Activated gamma-delta T cell (primary cell): Measurements from ENCODE around the gene ZFP90.
"Not testable (repeated sequence)": the region's sequence is repeated elsewhere in the genome, so short reads cannot be mapped to it uniquely, and the experiment has no call there.

Experiments used
- DNase-seq: peaks from one replicate; lab custom pipeline; 2025; lab: John Stamatoyannopoulos, UW
- total RNA-seq, 2 donors: gene quantifications; one replicate each; lab custom pipeline; 2026; lab: John Stamatoyannopoulos, UW

Gene ZFP90
- total RNA-seq = 103 to 124 reads per million in 2 donors

DNA sequence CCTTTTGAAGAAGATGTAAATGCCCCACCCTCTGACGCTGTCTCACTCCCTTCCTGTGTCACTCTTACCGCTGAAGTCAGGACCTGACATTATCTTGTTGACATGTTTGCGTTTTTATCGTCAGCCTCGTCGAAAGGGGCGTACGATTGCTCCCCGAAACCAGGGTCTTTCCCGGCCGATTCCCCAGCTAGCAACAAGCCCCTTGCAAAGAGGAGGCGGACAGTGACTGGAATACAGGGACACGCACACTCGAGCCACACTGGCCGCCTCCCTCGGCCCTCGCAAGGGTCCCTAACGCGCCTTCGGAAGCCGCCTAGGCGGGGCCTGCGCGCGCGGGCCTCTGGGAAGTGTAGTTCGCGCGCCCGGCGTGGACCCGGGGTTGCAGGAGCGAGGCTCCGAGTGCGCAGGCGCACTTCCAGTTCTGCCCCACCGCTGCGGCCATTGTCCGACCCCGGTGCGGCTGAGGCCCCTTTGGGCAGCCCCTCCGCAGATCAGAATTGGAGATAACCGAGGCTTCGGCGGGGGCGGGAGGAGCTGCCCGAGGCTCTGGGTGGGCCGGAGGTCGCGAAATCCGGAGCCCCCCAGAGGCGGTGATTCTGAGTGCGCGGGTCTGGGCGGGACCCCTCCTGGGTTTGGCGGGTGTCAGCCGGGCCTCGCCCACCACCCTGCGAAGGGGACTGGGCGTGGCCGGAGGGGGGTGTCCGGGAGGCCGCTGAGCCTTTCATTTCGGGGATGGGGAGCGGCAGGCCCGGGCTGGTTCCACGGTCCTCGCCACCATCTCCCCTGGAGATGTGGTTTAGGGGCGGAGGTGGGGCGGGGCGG, at the start of gene ZFP90:
Gene ZFP90 (plus strand): TSS at position 412 of the 822 bp plus-strand sequence. CDS start 502 bp downstream, outside the sequence.
- peak; percentile 70 for DNase-seq

DNA sequence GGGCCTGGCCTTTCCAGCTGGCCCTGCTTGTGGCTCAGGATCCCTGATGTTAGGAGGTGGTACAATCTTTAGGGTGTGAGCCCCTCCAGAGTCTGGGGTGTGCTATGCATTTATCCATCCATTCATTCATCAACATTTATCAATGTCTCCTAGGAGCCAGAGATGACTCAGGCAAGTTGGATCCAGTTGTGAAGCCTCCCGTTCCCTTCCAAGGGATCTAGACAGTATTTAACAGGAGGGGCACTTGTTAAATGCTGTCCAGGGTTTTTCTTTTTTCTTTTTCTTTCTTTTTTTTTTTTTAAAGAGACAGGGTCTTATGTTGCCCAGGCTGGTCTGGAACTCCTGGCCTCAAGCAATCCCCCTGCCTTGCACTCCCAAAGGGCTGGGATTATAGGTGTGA, 48.7 kb upstream of the ZFP90 start:
- no peak for DNase-seq

DNA sequence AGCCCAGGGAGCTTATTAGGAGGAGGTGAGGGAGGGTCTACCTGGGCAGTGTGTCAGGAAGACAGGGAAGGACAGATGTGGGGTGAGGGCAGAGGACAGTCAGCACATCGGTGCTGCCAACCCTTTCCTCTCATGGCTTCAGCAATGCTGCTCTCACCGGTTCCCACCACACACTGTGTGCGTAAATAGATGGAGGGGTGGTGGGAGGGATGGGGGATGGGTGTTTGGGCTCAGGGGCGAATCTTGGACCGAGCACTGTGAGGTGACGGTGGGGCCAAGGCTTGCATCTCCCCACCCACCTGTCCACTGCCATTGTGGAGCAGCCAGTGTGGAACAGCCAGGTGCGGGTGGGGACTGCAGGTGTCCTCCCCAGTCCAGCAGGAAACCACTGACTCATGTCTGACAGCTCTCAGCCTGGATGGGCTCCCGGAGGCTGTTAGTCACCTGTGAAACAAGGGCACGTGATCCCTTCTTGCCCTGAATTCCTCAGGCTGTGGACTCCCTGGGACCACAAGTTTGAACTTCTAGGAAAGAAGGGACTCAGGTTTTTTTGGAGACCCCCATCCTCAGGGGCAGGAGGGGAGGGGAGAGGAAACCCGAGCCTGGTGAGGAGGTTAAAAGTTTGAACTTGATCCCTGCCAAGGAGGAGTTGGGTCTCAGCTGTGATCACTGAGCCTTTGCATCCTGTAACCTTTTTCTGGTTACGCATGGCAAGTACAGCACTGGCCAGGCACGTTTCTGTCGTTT, 48.1 kb upstream of the ZFP90 start:
- no peak for DNase-seq

DNA sequence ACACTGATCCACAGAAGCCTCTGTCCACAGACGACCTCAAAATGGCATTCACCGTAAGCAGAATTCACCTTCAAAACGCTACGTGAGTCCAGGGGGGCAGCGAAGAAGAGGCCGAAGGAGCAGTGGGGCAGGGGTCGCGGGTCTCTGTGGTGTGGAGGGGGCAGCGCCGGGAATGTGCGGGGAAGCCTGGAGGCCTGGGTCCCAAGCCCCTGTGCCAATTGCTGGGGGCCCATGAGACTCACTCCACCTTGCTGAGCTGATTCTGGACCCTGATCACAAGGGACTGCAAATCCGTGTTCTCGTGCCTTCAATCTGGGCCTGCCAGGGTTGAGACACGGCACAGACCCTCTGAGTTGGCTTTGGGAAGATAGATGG, 47.5 kb upstream of the ZFP90 start:
- DNase-seq = no peak

DNA sequence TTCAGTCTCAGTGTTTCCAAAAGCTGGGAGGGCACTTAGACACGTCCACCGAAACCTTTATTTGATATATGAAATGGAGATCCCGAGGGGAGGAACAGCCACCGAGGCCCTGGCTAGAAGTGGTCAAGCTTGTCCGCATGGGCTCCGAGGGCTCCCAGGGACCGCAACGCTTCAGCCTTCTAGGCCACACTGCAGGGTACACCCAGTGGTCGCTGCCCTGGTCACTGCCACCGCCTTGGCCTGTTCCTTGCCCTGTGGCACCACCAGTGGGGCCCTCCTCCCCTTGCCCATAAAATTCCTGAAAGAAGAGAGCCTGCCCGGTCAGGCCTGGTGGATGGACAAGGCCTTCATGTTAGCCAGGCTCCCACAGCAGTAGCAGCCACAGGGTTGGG, 46.9 kb upstream of the ZFP90 start:
- no peak for DNase-seq

DNA sequence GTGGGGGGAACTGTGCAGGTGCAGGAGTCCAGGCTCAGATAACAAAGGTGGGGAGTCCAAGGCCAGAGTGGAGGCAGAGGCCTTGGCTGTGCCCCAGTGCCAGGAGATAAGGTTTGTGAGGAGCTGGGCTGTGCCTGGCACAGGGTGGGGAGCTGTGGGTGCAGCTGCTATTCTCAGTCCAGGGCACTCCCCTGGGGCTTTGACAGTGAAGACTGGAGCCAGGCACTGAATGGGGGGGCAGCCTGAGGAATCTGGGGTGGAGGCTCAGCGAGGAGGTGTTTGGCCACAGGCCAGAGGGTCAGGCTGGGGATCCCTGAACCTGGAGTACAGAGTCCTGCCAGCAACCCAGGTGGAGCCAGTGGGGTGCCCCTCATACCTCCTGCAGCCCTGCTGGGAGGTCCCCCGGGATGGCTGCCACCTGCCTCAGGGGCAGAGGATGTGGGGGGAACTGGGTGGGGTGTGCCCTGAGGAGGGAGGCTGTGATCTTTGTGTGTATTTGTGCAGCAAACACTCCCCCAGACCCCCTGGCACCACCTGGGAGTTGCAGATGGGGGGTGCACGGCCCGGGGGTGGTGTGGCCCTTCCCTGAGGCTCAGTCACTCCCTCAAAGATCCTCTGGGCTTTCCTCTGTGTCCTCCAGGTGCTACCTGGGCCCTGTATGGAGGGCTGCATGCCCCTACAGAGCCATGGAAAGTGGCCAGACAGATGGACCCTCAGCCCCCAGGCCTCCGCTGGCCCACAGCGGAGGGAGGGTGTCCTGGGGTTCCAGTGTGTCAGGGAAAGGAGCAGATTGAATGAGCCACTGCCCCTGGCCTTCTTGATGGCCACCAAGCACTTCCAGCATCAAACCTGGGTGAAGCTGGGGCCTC, 46.3 kb upstream of the ZFP90 start:
- no peak for DNase-seq

DNA sequence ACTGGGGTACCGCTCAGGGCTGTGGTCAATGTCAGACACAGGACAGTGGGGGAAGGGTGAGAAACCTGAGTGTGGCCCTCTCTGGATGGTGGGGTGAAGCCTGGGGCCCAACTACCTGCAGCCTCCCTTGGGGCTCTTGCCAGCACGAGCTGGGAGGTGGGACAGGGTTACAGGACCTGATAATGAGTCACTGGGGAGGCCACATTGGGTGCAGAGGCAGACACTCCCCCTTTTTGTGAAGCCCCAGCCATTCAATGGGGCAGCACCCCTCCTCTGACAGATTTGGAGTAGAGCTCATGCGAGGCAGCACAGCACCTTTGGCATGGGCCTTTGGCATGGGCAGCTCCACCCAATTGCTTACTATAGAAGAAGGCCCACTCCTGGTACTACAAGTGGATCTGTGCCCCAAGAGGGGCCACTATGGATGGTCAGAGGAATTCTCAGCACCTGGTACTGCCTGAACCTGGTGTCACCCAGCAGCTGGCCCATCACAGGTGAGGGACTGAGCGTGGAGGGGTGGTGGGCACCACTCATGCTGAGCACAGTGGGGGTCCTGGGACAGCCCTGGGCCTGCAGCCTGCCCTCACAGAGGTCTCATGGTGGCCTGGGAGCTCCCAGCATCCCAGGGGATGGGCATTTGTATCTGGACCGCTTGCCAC, 45.5 kb upstream of the ZFP90 start:
- no peak for DNase-seq

DNA sequence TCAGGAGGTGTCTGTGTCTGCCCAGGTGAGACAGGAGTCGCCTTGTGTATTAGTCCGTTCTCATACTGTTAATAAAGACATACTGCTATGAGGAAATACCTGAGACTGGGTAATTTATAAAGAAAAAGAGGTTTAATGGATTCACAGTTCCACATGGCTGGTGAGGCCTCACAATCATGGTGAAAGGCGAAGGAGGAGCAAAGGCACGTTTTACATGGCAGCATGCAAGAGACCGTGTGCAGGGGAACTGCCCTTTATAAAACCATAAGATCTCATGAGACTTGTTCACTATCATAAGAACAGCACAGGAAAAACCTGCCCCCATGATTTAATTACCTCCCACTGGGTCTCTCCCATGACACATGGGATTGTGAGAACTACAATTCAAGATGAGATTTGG, 44.8 kb upstream of the ZFP90 start:
- not testable (repeated sequence) for DNase-seq

DNA sequence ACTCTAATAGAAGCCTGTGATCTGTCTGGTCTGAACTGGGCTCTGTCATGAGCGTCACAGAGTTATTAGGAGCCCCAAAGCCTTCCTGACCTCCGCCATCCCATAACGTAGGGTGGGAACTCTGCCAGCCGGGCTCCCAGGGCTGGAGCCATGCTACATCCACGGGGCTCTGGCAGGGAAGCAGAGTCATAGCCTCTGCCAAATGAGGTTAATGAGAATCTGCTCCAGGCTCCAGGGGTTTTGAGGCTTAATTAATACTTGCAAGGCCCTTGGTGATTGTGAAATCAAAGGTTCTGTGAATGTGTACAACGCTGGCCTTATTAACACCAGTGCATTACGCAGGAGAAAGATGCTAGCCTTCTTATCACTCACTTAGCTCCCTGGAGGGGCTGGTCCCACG, 42.4 kb upstream of the ZFP90 start:
- DNase-seq = no peak

DNA sequence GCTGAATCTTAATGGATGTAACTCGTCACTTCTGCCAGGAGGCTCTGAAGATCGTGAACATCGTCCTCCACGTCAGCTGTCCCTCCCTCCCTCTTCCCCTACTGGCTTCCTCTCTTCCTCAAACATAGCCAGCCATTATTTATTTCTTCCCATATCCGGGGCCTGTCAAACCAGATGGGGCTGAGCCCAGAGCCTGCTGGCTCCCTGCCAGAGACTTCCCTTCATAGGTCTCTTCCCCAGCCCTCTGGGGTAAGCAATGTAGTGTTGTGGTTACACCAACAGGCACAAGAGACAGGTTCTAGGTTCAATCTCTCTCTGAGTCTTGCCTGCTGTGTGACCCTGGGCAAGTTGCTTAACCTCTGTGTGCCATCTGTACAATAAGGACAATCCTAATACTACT, 40.1 kb upstream of the ZFP90 start:
- DNase-seq = no peak

DNA sequence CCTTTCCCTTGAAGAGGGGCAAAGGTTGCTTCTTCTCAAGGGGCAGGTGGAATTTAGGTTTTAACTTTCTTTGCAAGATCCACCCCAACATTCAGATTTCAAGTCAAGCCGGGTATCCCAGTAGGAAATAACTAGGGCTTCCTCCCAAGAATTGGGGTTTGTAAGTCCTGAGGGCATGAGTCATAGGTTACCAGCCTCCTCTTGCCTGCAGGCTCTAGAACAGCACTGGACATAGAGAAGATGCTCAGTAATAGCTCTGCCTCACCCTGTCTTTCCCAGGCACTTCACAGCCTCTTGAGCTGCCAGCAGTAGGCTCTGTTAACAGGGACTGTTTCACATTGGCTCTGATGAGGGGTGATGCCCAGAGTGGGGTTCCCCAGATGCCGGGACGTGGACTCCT, 35.8 kb upstream of the ZFP90 start:
- no peak for DNase-seq

DNA sequence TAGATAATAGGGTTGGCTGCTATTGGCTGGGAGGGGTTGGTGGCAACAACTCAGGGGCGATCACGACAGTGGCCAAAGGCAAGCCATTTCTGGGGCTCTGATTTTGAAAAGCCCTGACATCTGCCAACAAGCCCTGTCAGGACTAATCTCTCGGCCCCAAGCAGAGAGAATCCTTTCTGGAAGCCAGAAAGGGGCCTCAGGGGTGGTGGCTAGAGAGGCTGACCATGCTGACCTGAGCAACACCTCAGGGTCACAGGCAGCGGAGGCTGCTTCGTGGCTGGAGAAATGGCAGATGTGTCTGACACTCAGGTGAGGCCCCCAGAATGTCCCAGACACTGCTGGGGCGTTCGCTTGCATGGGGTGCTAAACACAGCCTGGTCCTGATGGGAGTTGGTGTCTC, 35.0 kb upstream of the ZFP90 start:
- no peak for DNase-seq

DNA sequence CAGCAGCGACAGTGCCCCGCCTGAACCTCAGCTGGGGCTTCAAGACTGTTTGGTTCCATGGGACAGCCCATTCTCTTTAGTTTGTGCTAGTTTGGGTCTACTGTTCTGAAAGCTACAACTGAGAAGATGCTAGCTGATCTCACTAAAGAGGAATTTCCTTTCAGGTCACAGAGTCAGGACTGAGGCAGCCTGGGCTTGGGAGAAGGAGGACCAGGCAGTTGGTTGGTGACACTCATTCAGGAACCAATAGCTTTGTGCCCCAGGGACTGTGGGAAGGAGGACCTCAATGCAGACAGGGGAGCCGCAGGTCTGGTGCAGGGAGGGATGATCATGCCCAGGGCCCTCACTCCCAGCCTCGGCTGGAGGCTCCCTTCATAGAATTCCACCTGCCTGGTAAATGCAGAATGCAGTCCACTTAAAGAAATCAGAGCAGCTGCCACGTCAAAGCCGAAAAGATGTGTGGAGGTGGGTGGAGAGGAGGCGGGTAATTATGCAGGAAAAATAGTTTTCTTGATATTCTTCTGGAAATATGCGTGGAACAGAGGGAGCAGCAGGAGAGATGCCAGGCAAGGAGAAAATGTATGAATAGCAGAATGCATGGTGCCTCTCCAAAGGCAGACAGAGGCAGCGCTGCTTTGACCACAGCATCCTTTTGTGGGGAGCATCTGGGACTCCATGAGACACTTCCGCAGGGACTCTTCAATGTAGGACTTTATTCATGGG, 32.6 kb upstream of the ZFP90 start:
- no peak for DNase-seq

DNA sequence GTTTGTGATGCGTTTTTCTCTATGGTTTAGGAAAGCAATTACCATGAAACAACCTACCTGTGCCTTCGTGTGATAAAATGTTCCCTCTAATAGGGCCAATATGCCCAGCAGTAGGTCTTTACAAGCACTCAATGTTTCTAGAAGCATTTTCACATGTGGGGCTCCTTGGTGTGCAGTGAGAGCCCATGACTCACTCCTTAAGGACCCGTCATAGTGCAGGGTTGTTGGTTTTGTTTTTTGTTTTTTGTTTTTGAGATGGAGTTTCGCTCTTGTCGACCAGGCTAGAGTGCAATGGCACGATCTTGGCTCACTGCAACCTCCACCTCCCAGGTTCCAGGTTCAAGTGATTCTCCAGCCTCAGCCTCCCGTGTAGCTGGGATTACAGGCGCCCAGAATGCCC, 31.1 kb upstream of the ZFP90 start:
- DNase-seq = no peak

DNA sequence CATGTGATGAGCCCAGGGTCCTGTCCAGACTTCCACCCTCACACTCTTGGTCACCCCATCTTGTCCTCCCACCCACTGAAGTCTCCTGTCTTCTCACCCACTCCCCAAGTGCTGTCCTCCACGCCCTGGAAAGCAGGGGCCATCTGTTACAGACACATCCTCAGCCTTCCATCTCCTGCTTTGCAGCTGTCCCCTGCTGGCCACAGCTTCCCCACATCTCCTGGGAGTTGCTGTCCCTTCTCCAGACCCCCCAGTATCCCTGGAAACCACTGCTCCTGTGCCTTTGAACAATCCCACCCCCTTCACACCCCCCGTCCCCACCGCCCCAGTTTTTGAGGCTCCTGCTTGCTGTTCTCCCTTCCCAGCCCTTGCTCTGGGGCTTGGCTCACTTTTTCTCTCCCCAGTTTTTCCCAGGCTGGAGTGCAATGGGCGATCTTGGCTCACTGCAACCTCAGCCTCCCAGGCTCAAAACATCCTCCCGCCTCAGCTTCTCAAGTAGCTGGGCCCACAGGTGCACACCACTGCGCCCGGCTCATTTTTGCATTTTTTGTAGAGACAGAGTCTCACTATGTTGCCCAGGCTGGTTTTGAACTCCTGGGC, 30.4 kb upstream of the ZFP90 start:
- DNase-seq = no peak

DNA sequence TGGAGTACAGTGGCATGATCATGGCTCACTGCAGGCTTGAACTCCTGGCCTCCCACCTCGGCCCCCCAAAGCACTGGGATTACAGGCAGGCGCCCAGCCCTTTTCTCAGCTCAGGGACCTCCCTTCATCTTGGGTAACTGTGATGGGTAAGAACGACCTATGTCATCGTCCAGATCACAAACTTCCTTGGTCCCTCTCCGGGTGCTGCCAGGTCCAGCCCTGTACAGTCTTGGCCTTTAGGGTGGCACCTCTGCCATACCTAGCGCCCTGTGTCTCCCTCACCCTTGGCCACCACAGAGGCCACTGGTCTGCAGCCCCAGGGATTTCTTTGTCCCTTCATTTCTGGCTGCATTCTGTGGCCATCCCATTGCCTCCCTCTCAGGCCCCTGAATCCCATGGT, 29.7 kb upstream of the ZFP90 start:
- no peak for DNase-seq

DNA sequence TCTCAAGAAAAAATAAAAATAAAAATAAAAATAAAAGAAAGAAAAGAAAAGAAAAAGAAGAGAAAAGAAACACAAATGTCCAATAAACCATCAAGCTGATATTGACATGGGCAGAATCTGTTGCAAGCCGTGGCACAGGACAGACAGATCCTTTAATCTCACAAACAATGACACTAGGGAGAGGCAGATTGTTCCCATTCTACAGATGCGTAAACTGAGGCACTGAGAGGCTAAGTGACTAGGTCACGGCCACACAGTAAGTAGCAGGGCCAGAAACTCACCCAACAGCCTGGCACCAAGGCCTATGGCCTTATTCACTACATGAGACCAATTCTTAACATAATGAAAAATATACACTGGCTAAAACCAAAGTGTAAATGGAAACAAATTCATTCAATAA, 28.3 kb upstream of the ZFP90 start:
- DNase-seq = no peak

DNA sequence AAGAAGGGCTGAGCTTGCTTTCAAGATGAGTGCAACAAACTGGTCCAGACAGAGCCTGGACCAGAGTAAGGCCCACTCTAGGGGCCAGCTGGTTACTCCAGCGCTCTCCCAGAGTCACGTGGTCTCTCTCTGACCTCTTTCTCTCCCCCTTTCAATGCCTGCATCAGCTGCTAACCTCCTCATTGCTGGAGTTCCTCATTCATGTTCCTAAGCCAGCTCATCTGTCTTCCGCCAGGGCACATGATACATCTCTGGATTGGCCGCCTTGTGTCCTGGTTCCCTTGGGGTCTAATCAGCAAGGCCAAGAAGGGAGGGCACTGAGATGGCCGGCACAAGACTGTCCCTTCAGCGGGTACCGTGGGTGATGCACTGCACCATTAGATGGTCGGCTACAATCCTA, 26.9 kb upstream of the ZFP90 start:
- no peak for DNase-seq

DNA sequence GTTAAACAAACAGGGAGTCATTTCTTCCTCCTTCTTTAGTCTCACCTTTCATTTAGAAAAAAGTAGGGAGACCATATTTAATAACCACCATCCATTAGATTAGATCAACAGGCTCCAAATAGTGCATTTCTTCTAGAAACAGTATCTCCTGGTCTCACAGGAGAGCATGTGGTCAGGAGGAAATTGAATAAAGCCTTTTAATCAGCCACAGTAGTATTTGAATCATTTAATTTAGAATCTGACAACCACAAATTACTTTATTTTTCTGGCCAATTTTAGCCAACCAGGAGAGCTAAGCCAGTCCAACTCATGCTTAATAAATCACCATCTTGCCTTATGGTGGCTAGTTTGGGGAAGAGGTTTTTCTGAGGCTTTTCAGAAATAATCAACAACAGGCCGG, 26.3 kb upstream of the ZFP90 start:
- DNase-seq = no peak

DNA sequence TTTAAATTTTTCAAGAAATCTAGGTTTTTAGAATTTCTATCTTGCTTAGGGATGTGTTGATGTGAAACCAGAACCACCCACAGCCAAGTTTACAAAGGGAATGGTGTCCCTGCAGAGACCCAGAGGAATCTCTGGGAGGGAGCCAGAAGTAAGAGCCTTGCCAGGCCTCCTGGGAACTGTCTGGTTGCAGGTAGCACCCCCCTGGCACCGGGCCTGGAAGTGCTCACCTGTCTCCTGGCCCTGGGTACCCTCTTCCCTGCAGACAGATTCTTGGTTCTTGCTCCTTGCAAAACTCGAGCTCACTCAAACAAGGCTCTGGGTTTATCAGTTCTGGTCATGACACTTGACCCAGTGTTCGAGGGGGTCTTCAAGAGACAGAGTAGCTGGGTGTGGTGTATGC, 24.6 kb upstream of the ZFP90 start:
- no peak for DNase-seq
